GM18511 (cell line): ENCODE data around the gene KREMEN1.

Experiments
- ATAC-seq: cut with Tn5 transposase; IDR thresholded peaks from one replicate; pipeline ENCODE4 v1.9.1; 2021; ENCODE audit warnings: mild to moderate bottlenecking, moderate library complexity; ENCODE audit not compliant: unreplicated experiment

KREMEN1 gene

DNA sequence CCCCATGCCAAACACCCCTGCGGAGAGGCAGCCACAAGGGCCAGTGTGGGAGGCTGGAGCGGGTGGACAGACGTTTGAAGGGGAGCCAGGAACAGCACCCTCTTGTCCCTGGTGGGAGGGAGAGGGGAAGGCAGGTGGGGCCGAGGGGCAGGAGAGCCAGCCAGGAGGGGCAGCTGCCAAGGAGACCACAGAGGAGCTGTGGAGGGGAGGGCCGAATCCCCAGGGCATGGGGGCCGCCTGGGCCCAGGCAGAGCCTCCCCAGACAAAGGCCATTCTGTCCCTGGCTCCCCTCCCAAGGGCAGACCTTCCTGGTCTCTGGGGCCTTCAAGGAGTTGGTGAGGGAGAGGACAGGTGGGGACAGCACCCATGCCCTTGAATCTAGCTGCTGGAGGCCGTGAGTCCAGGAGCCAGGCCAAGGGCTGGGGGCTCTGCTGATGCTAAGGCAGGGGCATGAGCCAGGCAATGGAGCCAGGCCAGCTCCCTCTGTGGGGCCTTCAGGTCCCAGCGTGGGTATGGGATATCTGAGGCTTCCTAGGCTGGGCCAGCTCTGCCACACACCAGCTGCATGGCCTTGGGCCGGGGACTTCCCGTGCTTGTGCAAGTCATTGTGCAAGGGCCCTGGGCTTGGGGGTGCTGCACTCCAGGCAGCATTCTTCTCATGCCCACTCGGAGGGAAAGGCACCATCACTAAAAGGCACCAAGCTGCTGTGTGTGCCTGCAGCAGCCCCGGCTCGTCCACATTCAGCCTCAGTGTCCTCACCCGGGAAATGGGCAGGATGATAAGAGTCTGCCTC lies 144.2 kb downstream of the KREMEN1 start:
- ATAC-seq, result no peak
